ENCODE measurements around the gene STK32B.

DNA sequence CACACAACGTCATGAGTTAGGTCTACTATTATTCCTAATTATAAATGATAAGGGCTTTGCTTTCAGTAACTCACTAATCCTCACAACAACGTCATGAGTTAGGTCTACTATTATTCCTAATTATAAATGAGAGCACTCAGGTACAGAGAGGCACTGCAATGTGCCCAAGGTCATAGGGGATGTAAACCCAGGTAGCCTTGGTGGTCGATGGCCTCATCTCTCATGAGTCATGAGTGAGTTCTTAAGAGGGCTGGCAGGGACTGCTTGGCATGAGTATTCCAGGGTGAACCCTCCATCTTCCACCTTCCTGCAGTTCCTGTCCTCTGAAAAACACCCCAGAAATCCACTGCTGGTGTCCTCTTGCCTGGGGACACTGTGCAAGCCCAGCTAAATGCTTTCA is 317.1 kb downstream of the STK32B start:
- TF ChIP-seq, protein P1, sequence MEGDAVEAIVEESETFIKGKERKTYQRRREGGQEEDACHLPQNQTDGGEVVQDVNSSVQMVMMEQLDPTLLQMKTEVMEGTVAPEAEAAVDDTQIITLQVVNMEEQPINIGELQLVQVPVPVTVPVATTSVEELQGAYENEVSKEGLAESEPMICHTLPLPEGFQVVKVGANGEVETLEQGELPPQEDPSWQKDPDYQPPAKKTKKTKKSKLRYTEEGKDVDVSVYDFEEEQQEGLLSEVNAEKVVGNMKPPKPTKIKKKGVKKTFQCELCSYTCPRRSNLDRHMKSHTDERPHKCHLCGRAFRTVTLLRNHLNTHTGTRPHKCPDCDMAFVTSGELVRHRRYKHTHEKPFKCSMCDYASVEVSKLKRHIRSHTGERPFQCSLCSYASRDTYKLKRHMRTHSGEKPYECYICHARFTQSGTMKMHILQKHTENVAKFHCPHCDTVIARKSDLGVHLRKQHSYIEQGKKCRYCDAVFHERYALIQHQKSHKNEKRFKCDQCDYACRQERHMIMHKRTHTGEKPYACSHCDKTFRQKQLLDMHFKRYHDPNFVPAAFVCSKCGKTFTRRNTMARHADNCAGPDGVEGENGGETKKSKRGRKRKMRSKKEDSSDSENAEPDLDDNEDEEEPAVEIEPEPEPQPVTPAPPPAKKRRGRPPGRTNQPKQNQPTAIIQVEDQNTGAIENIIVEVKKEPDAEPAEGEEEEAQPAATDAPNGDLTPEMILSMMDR (IDR thresholded peaks at IDR 0.05) = no peak
- no peak for TF ChIP-seq POLR2A (IDR thresholded peaks at IDR 0.05)
